GM21723 (cell line): ENCODE measurements around the gene DOCK4.
A peak's percentile ranks its signal among the peaks of the same experiment; 100 is the strongest.
"Not testable (repeated sequence)": the region's sequence is repeated elsewhere in the genome, so short reads cannot be mapped to it uniquely, and the experiment has no call there.

Experiments
- ATAC-seq: cut with Tn5 transposase; IDR thresholded peaks from one replicate; pipeline ENCODE4 v1.9.1; 2021; ENCODE audit warnings: mild to moderate bottlenecking, moderate library complexity; ENCODE audit not compliant: unreplicated experiment

DOCK4 gene, protein sequence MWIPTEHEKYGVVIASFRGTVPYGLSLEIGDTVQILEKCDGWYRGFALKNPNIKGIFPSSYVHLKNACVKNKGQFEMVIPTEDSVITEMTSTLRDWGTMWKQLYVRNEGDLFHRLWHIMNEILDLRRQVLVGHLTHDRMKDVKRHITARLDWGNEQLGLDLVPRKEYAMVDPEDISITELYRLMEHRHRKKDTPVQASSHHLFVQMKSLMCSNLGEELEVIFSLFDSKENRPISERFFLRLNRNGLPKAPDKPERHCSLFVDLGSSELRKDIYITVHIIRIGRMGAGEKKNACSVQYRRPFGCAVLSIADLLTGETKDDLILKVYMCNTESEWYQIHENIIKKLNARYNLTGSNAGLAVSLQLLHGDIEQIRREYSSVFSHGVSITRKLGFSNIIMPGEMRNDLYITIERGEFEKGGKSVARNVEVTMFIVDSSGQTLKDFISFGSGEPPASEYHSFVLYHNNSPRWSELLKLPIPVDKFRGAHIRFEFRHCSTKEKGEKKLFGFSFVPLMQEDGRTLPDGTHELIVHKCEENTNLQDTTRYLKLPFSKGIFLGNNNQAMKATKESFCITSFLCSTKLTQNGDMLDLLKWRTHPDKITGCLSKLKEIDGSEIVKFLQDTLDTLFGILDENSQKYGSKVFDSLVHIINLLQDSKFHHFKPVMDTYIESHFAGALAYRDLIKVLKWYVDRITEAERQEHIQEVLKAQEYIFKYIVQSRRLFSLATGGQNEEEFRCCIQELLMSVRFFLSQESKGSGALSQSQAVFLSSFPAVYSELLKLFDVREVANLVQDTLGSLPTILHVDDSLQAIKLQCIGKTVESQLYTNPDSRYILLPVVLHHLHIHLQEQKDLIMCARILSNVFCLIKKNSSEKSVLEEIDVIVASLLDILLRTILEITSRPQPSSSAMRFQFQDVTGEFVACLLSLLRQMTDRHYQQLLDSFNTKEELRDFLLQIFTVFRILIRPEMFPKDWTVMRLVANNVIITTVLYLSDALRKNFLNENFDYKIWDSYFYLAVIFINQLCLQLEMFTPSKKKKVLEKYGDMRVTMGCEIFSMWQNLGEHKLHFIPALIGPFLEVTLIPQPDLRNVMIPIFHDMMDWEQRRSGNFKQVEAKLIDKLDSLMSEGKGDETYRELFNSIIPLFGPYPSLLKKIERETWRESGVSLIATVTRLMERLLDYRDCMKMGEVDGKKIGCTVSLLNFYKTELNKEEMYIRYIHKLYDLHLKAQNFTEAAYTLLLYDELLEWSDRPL (N-terminal part only)

DNA sequence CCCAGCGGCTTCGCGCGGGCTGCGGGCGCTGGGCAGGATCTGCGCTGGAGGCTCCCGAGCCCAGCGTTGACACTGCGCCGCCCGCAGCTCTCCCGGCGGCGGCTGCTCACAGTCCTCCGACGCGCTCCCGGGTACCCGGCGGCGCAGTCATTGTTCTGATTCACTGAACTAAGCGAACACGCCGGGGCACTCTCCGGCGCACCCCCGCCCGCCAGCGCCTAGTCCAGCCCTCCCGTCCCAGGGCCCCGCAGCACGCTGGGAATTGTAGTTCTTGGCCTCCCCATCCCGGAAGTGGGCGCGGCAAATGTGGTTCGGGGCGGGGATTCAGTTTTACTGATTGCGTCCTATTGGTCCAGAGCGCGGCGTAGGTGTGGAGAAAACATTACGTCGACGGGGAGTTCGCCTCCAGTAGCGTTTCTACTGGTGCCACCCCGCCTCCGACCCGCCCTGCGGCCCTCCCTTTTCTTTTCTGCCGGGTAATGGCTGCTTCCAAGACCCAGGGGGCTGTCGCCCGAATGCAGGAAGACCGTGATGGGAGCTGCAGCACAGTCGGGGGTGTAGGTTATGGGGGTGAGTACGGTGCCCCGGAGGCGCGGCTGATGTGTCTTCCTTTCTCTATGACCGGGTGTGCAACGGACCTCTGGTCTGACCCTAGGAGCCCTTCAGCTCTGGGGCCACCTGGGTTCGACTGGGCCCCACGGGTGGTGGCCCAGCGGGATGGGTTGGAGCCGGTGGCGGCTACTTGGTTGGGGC lies at the start of gene DOCK4, which contains the start of gene ZNF277:
Gene DOCK4, minus strand, starts transcription at position 162 of the 753 bp plus-strand sequence. CDS start 261 bp downstream, outside the sequence.
Gene ZNF277, plus strand, starts transcription at position 458 of the 753 bp plus-strand sequence. Its CDS starts 22 bp downstream, at position 480.
- peak; percentile 95 for ATAC-seq

DNA sequence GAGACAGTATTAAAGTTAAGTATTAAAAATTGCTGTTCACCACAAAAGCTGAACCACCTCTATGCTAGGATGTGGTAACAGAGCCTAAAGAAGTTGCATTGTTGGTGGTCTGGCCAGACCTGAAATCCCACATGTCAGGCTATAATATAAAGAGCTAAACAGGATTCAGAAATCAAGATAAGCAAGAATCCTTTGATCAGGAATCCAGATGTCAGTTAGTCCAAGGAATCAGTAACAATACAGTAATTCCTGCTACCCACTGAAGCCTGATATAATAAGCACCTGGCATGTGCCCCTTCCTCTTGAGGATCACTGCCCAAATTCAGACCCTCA lies 49.2 kb upstream of the DOCK4 start:
- no peak for ATAC-seq

DNA sequence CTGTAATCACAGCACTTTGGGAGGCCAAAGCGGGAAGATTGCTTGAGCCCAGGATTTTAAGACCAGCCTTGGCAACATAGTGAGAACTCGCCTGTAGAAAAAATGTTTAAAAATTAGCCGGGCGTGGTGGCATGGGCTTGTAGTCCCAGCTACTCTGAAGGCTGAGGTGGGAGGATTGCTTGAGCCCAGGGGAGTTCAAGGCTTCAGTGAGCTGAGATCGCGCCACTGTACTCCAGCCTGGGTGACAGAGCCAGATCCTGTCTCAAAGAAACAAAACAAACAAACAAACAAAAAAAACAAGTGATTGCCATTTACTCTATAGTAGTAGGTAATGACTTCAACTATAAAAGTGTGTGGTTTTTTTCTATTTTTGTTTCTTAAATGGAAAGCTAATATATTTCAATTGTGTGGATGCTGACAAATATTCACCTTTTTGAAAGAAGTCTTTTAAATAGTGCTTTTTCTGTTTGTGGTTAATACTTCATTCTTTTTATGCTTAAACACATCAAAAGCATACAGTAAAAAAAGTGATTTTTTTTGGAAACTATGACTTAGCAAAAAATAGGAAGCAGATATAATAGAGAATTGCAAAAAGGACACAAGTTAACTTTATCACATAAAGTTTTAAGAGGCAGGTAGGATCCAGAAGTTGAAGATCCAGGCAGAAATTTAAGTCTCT lies 48.6 kb upstream of the DOCK4 start:
- no peak for ATAC-seq

DNA sequence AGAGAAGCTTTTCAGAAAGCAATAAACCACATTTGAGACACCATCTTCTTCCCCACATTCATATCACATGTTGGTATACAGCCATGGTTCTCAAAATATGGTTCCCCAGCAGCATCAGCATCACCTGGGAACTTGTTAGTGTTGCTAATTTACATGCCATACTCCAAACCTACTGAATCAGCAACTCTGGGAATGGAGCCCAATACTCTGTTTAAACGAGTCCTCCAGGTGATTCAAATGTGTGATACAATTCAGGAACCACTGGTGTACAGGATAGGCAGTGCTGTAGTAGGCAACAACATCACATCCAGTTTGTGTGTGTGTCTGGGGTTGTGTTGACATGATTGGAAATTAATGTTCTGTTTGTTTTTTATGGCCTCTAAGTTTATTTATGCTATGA lies 48.0 kb upstream of the DOCK4 start:
- no peak for ATAC-seq

DNA sequence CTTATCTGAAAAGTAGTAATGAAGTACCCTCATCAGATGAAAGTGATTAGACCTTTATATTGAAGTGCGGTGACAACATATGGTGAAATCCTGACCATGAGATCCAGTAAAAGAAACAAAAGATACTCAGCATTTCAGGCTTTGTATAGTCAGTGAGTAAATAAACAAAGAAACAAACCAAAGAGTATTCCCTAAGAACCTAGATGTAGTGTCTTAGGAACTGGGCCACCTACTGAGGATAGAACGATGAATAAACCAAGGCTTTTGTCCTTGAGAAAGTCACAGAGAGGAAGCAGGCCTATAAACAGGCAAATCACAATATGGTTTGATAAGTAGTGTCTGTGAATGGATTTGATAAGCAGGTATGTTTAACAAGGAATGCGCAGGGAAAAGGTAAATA lies 46.5 kb upstream of the DOCK4 start:
- no peak for ATAC-seq

DNA sequence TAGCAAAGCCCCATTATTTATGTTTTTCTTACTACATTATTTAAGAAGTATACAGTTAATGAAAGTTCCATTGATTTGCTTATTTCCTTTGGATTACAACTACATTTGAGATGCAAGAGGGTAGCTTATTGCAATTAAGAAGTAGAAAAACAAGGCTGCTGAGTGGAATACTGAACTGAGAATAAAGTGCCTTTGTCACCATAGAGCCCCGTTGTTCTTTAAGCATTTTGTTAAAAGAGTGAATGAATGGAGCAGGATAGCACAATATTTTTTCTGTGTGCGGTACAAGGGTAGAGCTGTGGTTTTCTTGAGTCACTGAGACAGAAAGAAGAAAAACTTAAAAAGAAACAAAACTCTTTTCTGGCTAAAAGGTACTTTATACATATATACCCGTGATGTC lies 45.9 kb upstream of the DOCK4 start:
- no peak for ATAC-seq

DNA sequence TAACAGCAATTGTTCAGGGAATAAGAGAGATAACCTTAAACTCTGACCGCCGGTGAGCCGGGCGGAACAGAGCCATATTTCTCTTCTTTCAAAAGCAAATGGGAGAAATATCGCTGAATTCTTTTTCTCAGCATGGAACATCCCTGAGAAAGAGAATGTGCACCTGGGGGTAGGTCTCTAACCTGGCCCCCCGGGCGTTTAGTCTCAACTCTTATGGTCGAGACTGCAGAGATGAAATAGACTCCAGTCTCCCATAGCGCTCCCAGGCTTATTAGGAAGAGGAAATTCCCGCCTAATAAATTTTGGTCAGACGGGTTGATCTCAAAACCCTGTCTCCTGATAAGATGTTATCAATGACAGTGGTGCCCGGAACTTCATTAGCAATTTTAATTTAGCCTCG lies 43.8 kb upstream of the DOCK4 start:
- not testable (repeated sequence) for ATAC-seq

DNA sequence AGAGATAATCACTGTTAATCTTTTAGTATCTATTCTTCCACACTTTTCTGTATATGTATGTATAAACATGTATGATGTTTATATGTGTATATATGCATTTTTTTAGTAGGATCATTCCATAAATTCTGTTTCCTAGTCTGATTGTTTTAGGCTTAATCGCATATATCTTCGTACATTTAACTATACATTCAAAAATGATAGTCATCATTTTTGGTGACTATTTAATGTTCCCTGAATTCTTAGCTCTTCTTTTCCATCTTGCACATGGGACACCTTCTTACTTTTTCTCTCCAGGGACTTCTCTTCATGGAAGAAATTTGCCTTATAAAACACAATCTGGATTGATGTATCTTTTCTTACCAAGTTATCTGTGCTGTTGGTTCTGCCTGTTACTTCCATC lies 42.4 kb upstream of the DOCK4 start:
- ATAC-seq: no peak

DNA sequence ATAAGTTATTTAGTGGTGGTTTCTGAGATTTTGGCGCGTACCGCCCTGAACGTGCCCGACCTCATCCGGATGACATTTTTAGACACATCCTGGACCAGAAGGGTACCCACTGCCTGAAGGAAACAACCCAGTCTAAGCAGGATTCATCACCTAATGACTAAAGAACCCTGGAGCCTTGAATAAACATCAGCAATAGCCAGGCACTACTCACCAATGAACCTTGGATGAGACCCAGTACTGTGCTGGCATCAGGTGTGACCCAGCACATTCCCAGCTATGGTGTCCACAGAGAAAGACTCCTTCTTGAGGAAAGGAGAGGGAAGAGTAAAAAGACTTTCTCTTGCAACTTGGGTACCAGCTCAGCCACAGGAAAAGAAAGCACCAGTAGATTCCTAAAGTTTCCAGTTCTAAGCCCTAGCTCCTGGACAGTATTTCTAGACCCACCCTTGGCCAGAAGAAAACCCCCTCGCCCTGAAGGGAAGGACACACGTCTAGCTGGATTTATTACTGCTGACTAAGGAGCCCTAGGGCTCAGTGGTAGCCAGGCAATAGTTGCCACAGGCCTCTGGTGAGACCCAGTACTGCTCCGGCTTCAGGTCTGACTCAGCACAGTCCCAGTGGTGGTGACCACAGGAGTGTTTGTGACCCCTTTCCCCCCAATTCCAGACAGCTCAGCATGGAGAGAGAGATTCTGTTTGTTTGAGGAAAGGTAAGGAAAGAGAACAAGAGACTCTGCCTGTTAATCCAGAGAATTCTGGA lies 32.8 kb upstream of the DOCK4 start:
- ATAC-seq: no peak

DNA sequence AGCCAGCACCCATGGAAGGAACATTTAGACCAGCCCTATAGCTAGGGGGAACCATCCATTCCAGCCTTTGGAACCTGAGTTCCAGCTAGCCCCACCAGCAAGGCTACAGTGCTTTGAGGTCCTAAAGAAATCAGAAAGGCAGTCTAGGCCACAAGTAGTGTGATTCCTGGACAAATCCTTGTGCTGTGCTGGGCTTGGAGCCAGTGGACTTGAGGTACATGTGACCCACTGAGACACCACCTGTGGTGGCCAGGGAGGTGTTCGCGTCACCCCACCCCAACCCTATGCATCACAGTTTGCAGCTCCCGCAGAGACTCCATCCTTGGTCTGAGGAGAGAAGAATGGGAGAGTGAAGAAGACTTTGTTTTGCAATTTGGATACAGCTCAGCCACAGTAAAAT lies 32.1 kb upstream of the DOCK4 start:
- ATAC-seq: no peak

DNA sequence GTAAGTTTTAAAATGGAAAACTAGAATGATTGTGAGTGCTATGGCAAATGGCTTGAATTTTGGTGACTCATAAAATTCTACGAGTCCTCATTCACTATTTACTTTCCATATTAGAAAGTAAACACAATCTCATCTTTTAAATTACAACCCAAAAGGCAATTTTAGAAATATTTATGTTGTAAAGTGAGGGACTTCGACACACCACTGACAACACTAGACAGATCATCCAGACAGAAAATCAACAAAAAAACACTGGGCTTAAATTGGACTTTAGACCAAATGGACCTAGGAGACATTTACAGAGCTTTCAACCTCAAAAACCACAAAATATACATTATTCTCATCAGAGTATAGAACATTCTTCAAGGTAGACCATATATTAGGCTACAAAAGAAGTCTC lies 30.4 kb upstream of the DOCK4 start:
- ATAC-seq: no peak

DNA sequence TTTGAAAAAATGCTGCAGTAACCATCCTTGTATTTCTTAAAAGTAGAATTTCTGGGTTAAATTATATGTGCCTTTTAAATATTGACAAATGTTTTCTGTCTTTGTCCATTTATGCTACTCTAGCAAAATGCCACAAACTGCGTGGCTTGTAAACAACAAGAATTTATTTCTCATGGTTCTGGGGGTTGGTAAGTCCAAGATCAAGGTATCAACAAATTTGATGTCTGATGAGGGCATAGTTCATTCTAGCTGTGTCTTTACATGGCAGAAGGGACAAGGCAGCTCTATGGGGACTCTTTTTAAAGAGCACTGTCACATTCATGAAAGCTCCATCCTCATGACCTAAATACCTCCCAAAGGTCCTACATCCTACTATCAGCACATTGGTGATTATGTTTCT lies 27.9 kb upstream of the DOCK4 start:
- ATAC-seq: no peak

DNA sequence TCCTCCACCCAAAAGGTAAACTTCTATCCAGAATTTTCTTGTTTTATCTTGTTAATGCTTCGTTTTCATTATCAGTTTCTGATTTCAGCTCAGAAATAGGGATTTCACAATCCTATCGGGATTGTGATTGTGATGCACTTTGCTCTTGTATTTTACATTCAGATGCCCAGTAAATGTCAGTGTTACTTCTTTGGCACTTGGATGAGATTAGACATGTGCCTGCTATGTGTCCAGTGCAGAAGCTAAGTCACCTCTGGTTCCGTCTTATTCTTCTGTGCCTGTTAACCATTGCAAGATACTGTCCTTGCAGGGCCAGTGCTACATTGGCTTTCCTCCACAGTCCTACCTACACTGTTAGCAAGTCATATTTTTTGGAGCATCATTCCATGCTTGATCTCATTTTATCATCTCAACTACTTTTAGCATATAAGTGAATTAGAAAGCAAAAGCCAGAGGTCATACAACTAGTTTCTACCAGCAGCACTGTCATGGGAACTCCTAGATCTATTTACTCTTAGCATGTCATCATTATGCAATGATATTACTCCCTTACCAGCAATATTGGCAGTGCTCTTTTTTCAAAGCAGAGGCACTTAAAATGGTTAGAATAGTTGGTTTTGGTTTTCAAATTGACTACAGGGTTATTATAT lies 27.0 kb upstream of the DOCK4 start:
- ATAC-seq: no peak

DNA sequence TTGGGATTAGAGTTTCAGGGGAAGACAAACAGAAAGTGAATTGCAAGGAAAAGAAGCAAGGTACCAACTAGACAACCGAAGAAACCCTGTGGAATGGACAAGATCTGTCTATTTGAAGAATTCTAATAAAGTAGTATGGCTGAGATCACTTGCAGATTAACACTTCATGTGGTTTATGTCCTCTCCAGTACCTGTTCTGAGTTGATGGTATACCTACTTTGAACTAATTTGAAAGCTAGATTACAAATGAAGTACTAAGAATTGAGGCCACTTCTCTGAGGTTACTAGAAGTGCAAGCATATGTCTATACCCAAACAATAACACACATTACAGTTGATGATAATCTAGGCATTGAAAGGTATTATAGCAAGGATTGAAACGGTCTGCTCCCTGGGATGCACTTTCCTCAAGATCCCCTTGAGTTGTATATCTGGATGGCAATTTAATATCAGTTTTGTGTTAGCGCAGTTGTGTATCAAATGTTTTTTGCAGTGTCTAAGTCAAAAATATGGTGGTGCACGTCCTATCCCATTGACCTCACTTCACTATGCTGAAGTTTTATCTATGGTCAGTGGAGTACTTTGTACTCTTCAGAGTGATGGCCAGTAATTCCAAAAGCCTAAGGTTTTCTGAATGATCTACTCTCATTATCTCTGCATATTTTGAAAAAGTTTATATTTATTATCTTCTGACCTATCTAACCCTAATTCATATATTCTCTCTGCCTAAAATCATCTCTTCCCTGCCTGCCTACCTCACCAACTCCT lies 26.2 kb upstream of the DOCK4 start:
- no peak for ATAC-seq

DNA sequence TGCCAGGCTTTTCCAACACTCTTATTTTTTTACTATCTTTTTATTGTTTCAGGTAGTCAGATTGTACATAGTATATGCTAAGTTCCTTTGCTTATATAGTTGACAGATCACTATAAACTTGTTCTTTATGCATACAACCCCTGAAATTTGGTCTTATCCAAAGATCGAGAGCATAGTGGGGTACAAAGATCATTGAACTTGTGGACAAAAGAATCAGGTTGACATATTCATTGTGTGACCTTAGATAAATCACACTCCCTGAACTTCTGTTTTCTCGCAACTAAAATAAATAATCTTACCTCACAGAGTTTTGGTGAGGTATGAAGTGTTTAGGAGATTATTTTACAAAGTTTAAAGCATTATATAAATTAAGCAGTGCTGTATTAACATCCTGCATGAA lies 22.4 kb upstream of the DOCK4 start:
- ATAC-seq: no peak

DNA sequence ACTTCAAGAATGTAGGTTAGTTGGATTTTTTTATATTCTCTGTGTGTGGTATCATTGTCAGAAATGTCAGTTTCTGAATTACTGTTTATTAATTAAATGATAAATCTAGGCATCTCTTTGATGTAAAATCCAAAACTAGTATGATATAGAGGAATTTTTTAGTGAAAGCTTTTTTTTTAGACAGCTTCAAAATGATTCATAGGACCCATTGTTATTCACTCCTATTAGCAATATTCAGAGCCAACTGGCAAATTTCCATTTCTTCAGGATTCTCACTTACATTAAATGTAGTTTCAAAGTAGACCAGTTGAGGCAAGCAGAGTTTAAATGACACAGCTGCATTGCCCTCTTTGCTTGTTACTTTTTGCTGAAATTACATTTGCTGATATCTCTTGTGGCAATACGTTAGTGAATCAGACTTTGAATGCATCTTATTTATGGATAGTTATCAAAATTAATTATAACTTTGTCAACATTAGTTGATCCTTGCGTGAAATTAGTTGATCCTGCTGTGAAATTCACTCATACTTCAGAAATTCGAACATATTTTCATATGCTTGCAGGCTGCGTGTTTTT lies 20.6 kb upstream of the DOCK4 start:
- no peak for ATAC-seq

DNA sequence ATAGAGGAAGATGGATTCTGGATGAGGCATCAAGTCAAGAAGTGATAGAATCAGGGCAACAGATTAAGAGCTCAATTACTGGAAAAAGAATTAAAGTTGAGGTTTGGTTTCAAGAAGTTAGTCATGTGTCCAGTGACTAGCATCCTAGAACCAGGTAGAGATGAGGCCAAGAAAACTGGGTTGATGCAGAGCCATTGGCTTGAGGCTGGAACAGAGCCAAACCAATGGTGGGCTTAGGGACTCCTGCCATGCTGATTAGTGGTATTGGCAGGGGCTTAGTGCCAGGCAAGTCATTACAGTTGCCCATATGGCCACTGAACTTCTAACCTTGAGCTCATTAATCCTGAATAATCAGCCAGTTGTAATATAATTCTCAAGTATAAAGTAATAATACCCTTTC lies 18.8 kb upstream of the DOCK4 start:
- no peak for ATAC-seq

DNA sequence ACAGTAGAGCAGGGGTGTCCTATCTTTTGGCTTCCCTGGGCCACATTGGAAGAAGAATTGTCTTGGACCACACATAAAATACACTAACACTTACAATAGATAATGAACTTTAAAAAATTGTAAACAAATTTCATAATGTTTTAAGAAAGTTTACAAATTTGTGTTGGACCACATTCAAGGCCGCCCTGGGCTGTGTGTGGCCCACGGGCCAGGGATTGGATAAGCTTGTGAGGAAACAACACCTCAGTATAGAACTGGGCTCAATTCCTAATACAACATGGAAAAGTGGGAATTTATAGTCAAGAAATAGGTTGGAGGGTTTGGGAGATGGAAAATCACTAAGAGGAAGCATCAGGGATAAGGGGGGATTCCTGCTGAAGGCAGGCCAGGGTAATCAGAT lies 18.0 kb upstream of the DOCK4 start:
- ATAC-seq: no peak
